ENCODE data around the gene KCNQ1.

DNA sequence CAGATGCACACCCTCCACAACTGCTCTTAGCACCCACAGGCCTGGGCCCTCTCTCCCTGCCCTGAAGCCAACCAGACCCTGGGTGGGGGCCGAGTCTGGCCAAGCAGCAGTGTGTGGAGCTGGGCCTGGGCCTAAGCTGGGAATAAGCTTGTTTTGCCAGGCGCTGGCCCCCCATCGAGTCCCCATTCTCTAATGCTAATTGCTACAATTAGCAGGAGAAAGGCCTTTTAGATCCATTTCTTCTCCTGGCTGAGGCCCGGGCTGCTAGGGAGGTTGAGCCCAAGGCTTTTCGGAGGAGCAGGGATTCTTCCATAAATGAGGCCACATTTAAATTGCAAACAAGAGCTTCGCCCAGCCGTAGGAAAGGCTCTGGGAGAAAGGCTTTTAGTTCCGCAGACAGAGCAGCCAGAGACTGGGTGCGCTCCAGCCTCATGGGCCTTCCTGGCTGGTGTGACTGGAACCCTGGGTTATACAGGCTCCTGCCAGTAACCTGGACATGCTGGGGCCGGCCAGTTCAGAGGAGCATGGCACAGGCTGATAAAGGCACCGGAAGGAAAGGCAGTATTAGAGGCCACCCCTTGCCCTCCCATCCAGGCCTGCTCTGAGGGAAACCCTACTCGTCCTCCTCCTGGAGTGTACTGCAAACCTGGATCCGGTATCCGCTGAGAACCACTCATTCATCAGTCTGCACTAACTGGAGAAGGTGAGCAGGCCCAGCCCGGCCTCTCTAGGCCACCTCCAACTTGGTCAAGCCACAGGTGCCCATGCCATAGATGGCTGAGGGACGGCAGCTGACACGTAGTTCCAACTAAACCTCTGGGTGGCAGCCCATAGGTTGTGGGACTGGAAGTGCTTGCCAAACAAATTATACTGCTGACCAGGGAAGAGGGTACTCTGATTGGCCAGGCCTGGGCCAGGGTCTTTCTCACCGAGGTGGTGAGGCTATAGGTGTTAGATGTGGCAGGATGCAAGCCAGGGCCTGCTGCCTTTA lies 248.8 kb downstream of the KCNQ1 start:
- TF ChIP-seq POLR2A (IDR thresholded peaks at IDR 0.05): no peak
- TF ChIP-seq, protein P1, sequence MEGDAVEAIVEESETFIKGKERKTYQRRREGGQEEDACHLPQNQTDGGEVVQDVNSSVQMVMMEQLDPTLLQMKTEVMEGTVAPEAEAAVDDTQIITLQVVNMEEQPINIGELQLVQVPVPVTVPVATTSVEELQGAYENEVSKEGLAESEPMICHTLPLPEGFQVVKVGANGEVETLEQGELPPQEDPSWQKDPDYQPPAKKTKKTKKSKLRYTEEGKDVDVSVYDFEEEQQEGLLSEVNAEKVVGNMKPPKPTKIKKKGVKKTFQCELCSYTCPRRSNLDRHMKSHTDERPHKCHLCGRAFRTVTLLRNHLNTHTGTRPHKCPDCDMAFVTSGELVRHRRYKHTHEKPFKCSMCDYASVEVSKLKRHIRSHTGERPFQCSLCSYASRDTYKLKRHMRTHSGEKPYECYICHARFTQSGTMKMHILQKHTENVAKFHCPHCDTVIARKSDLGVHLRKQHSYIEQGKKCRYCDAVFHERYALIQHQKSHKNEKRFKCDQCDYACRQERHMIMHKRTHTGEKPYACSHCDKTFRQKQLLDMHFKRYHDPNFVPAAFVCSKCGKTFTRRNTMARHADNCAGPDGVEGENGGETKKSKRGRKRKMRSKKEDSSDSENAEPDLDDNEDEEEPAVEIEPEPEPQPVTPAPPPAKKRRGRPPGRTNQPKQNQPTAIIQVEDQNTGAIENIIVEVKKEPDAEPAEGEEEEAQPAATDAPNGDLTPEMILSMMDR (IDR thresholded peaks at IDR 0.05): no peak
- TF ChIP-seq POLR2AphosphoS5 (IDR thresholded peaks at IDR 0.05): no peak
